Activated T-cell treated with anti-CD3 and anti-CD28 coated beads for 4 hours (primary cell): ENCODE data around the gene DOK4.
"Not testable (repeated sequence)": the region's sequence is repeated elsewhere in the genome, so short reads cannot be mapped to it uniquely, and the experiment has no call there.

Source experiments
- DNase-seq: peaks from one replicate; pipeline ENCODE4 v3.0.0-alpha.2; 2020

DOK4 gene

GRCh38 chr16:57500578-57501111, 14.4 kb upstream of the DOK4 start:
- no peak for DNase-seq

GRCh38 chr16:57499941-57500340, 13.6 kb upstream of the DOK4 start:
- DNase-seq, result not testable (repeated sequence)

- no peak for DNase-seq
These were observed 11.7 kb upstream of the DOK4 start for GRCh38 chr16:57498031-57498430.

GRCh38 chr16:57497121-57497520, 10.8 kb upstream of the DOK4 start:
- DNase-seq, result no peak

- no peak for DNase-seq
These were observed 7.5 kb upstream of the DOK4 start for GRCh38 chr16:57493767-57494166.

GRCh38 chr16:57489229-57489628, 2.9 kb upstream of the DOK4 start:
- DNase-seq, result no peak

- no peak for DNase-seq
These were observed 853 bp upstream of the DOK4 start for GRCh38 chr16:57486858-57487834.

GRCh38 chr16:57485091-57485915, 990 bp downstream of the DOK4 start:
- DNase-seq, result no peak

GRCh38 chr16:57484515-57485005, 1.7 kb downstream of the DOK4 start:
- DNase-seq, result no peak

- DNase-seq, result no peak
These were observed 2.4 kb downstream of the DOK4 start for GRCh38 chr16:57483725-57484514.

- no peak for DNase-seq
These were observed 3.3 kb downstream of the DOK4 start for GRCh38 chr16:57482845-57483545.

GRCh38 chr16:57481421-57481820, 4.9 kb downstream of the DOK4 start:
- DNase-seq, result no peak

- no peak for DNase-seq
These were observed 5.5 kb downstream of the DOK4 start for GRCh38 chr16:57480754-57481230.

- DNase-seq, result no peak
These were observed 6.1 kb downstream of the DOK4 start for GRCh38 chr16:57479976-57480753.

GRCh38 chr16:57479205-57479975, 6.9 kb downstream of the DOK4 start:
- DNase-seq, result no peak

GRCh38 chr16:57478396-57479204, 7.7 kb downstream of the DOK4 start:
- no peak for DNase-seq

- no peak for DNase-seq
These were observed 8.6 kb downstream of the DOK4 start for GRCh38 chr16:57477531-57478202.
